OCI-LY1 (cell line): ENCODE results near the gene EXPH5.

Source experiments
- CTCF ChIP-seq: fragments of 200-600 bp; sonication (generic), shearing (Covaris generic); IDR thresholded peaks from 2 replicates; pipeline ENCODE4 v1.5.1; 2017; ENCODE audit warnings: mild to moderate bottlenecking, antibody characterized with exemption, low read length, moderate library complexity, mixed read lengths
- EZH2 ChIP-seq: fragments of 200-600 bp; sonication (generic), shearing (Covaris generic); IDR thresholded peaks from 2 replicates; pipeline ENCODE4 v1.8.0; 2017; ENCODE audit warnings: borderline replicate concordance, mixed run types, mild to moderate bottlenecking, antibody characterized with exemption, low read length, moderate library complexity, mixed read lengths

DNA sequence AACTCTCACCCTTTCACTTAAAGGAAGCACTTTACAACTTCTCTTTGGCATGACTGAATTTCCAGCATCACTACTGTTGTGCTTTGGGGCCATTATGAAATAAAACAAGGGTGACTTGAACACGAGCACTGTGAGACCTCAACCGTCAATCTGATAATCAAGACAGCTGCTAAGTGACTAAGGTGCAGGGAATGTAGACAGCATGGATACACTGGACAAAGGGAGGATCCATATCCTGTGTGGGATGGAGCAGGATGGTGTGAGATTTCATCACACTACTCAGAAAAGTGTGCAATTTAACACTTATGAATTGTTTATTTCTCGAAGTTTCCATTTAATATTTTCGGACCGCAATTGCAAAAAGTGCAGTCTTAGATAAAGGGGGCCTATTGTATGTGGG is 16.1 kb upstream of the EXPH5 start:
- TF ChIP-seq CTCF (no peak), EZH2 (no peak)
